VCaP (cell line): Measurements from ENCODE around the gene TMEM86B.

Source experiments
- H3K27ac ChIP-seq: fragments of 450-650 bp; 2 replicates; pipeline ENCODE4 v1.5.1; 2017
- CTCF ChIP-seq: fragments of 450-650 bp; conservative IDR thresholded peaks from 2 replicates; pipeline ENCODE4 v1.5.1; 2017; ENCODE audit warnings: mild to moderate bottlenecking, moderate library complexity

Gene TMEM86B

GRCh38 chr19:55197528-55197927 is 31.0 kb downstream of the TMEM86B start:
- TF ChIP-seq CTCF: no peak
- no peak overlapping the region for H3K27ac ChIP-seq

GRCh38 chr19:55196803-55197202 is 31.8 kb downstream of the TMEM86B start:
- no peak for TF ChIP-seq CTCF

DNA sequence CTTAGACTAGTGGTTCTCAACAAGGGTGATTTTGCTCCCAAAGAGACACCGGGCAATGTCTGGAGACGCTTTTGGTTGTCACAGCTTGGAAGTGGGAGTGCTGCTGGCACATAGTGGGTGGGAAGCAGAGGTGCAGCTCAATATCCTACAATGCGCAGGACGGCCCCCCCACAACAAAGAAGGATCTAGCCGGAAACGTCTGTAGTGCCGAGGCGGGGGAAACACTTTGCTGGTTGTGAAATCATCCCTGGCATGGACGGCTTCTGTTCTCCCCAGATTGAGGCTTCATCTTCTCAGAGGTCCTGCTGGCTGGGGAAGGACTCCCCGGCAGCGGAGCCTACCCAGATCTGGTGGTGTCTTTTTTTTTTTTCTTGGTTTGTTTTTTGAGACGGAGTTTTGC is 35.1 kb downstream of the TMEM86B start:
- no peak for TF ChIP-seq CTCF
- no peak overlapping the region for H3K27ac ChIP-seq

More at GRCh38 chr19:55196803-55197202, 31.8 kb downstream of the TMEM86B start:
- no peak overlapping the region for H3K27ac ChIP-seq

DNA sequence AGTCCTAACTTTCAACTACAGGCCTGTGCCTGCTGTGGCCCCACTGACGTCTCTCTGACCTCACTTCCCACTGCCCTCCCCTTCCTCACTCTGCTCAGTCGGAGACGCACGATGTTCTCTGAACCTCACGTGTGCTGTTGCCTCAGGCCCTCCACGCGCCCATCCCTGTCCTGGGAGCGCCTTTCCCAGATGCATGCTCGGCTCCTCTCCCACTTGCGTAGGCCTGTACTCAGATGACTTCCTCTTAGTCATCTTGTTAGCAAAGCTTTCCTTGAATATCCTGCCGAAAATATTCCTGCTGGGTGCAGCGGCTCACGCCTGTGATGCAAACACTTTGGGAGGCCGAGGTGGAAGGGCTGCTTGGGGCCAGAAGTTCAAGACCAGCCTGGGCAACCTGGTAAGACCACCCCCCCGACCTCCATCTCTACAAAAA is 39.1 kb downstream of the TMEM86B start:
- TF ChIP-seq CTCF: no peak
- no peak overlapping the region for H3K27ac ChIP-seq

DNA sequence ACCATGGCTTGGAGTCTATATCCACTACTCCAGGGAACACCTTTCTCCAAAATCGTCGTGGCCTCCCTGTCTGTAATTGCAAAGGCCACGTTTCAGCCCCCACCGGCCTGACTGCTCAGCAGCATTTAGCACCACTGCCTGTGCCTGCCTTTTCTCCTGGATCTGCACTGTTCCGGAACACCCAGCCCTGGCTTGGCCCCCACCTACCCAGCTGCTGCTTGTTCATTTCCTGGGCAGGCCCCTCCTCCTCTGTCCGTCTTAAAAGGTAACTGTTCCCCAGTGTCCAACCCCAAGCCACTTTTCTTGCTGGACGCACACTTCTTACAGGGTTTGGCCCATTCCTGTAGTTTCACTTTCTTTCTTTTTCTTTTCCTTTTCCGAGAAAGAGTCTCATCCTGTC is 39.9 kb downstream of the TMEM86B start:
- H3K27ac ChIP-seq: no peak overlapping the region
- no peak for TF ChIP-seq CTCF

- TF ChIP-seq CTCF: no peak
- no peak overlapping the region for H3K27ac ChIP-seq
These were observed 42.5 kb downstream of the TMEM86B start for GRCh38 chr19:55186080-55186479.

- no peak overlapping the region for H3K27ac ChIP-seq
- TF ChIP-seq CTCF: no peak
These were observed 46.8 kb downstream of the TMEM86B start for GRCh38 chr19:55181740-55182139.
